Activated CD4-positive, alpha-beta memory T cell treated with anti-CD3 and anti-CD28 coated beads, Interleukin-2, amount 10 ng/mL, durations not matched to agents 7 days and 5 days (primary cell): ENCODE measurements around the gene OMP. TPM values are rescaled to one million over a fixed set of nuclear protein-coding genes. Genes with fewer than 3 reads are reported as not detected.

Experiments used
- CTCF ChIA-PET: fragments of 350-600 bp; sonication (Branson Sonifier 250); formaldehyde crosslinking; loops from one replicate; lab custom pipeline; 2021; ENCODE audit warnings: antibody characterized with exemption, inconsistent platforms; lab: Charles Lee
- POLR2A ChIA-PET: fragments of 350-600 bp; sonication (Branson Sonifier 250); formaldehyde crosslinking; loops from one replicate; lab custom pipeline; 2021; ENCODE audit warnings: antibody characterized with exemption; lab: Charles Lee
- DNase-seq: peaks from one replicate; pipeline ENCODE4 v3.0.0-alpha.2; 2020
- H3K27ac Mint-ChIP-seq: one replicate; pipeline ENCODE4 v1.8.0; 2021; ENCODE audit warnings: mild to moderate bottlenecking, mixed read lengths
- H3K27me3 Mint-ChIP-seq: one replicate; pipeline ENCODE4 v1.8.0; 2021; ENCODE audit warnings: mixed read lengths
- H3K36me3 Mint-ChIP-seq: one replicate; pipeline ENCODE4 v1.8.0; 2021; ENCODE audit warnings: low read depth, mixed read lengths
- H3K4me1 Mint-ChIP-seq: one replicate; pipeline ENCODE4 v1.8.0; 2021; ENCODE audit warnings: mixed read lengths
- H3K4me3 Mint-ChIP-seq: one replicate; pipeline ENCODE4 v1.8.0; 2021; ENCODE audit warnings: mild to moderate bottlenecking, mixed read lengths
- H3K9me3 Mint-ChIP-seq: one replicate; pipeline ENCODE4 v1.8.0; 2021; ENCODE audit warnings: mixed read lengths
- total RNA-seq, 2 experiments: library from RNA; stranded (reverse); gene quantifications; one replicate each; pipeline ENCODE4 v1.2.3, GENCODE V29; 2021

Gene OMP
- total RNA-seq, 2 experiments from 2014 or later: not detected

GRCh38 chr11:77103319-77103718 is 679 bp downstream of the OMP start:
- Mint-ChIP-seq H3K27ac (no peak overlapping the region), H3K9me3 (no peaks in the 10 kb centered on the region), H3K36me3 (no peaks in the 10 kb centered on the region), H3K4me1 (no peaks in the 10 kb centered on the region), H3K27me3 (no peaks in the 10 kb centered on the region), H3K4me3 (no peak overlapping the region)
- CTCF ChIA-PET: interaction anchor here (2.2 kb wide), 1 partner anchor 12 kb away, joined by 9 read pairs; no protein-coding TSS in a partner anchor
- POLR2A ChIA-PET: no interaction called here
- DNase-seq: no peak

GRCh38 chr11:77104727-77105126 is 2.1 kb downstream of the OMP start:
- no peak for DNase-seq
- no peaks in the 10 kb centered on the region for H3K36me3 Mint-ChIP-seq
- no peak overlapping the region for H3K27ac Mint-ChIP-seq
- H3K27me3 Mint-ChIP-seq: no peaks in the 10 kb centered on the region
- POLR2A ChIA-PET: no interaction called here
- no peaks in the 10 kb centered on the region for H3K4me1 Mint-ChIP-seq
- H3K9me3 Mint-ChIP-seq: no peaks in the 10 kb centered on the region
- H3K4me3 Mint-ChIP-seq: no peak overlapping the region
- CTCF ChIA-PET: interaction anchor here (0.8 to 2.2 kb wide), 3 partner anchors 10 to 57 kb away, joined by 3 to 9 read pairs (median 3); no protein-coding TSS in a partner anchor

- H3K27me3 Mint-ChIP-seq: no peaks in the 10 kb centered on the region
- H3K36me3 Mint-ChIP-seq: no peaks in the 10 kb centered on the region
- no peak overlapping the region for H3K27ac Mint-ChIP-seq
- no peaks in the 10 kb centered on the region for H3K9me3 Mint-ChIP-seq
- no peak for DNase-seq
- no peak overlapping the region for H3K4me3 Mint-ChIP-seq
- POLR2A ChIA-PET: no interaction called here
- no peaks in the 10 kb centered on the region for H3K4me1 Mint-ChIP-seq
- CTCF ChIA-PET: interaction anchor here (1.7 kb wide), 1 partner anchor 21 kb away, joined by 5 read pairs; no protein-coding TSS in a partner anchor
These were observed 3.7 kb downstream of the OMP start for GRCh38 chr11:77106321-77106720.

GRCh38 chr11:77106759-77107158 is 4.1 kb downstream of the OMP start:
- H3K9me3 Mint-ChIP-seq: no peaks in the 10 kb centered on the region
- ChIA-PET POLR2A (no interaction called here), CTCF (interaction anchor here (1.5 to 1.7 kb wide), 2 partner anchors 15 to 20 kb away, joined by 5 read pairs; no protein-coding TSS in a partner anchor)
- H3K4me3 Mint-ChIP-seq: no peak overlapping the region
- no peak for DNase-seq
- H3K4me1 Mint-ChIP-seq: no peaks in the 10 kb centered on the region
- H3K27ac Mint-ChIP-seq: no peak overlapping the region
- H3K36me3 Mint-ChIP-seq: no peaks in the 10 kb centered on the region
- no peaks in the 10 kb centered on the region for H3K27me3 Mint-ChIP-seq

- no peak for DNase-seq
- POLR2A ChIA-PET: no interaction called here
- H3K4me3 Mint-ChIP-seq: no peak overlapping the region
These were observed 5.3 kb downstream of the OMP start for GRCh38 chr11:77107950-77108349.

GRCh38 chr11:77108436-77108835 is 5.8 kb downstream of the OMP start:
- H3K27me3 Mint-ChIP-seq: no peaks in the 10 kb centered on the region
- CTCF ChIA-PET: no interaction called here
- H3K27ac Mint-ChIP-seq: no peak overlapping the region
- no peak overlapping the region for H3K4me3 Mint-ChIP-seq
- no peaks in the 10 kb centered on the region for H3K9me3 Mint-ChIP-seq
- POLR2A ChIA-PET: no interaction called here
- H3K4me1 Mint-ChIP-seq: no peaks in the 10 kb centered on the region
- no peaks in the 10 kb centered on the region for H3K36me3 Mint-ChIP-seq
- DNase-seq: no peak

More at GRCh38 chr11:77107950-77108349, 5.3 kb downstream of the OMP start:
- Mint-ChIP-seq H3K9me3 (no peaks in the 10 kb centered on the region), H3K27ac (no peak overlapping the region), H3K4me1 (no peaks in the 10 kb centered on the region), H3K27me3 (no peaks in the 10 kb centered on the region), H3K36me3 (no peaks in the 10 kb centered on the region)
- CTCF ChIA-PET: interaction anchor here (1.5 kb wide), 1 partner anchor 16 kb away, joined by 5 read pairs; no protein-coding TSS in a partner anchor

- Mint-ChIP-seq H3K27ac (no peak overlapping the region), H3K9me3 (no peaks in the 10 kb centered on the region), H3K4me3 (no peak overlapping the region), H3K27me3 (no peaks in the 10 kb centered on the region), H3K4me1 (no peaks in the 10 kb centered on the region), H3K36me3 (no peaks in the 10 kb centered on the region)
- CTCF ChIA-PET: interaction anchor here (1.3 kb wide), 1 partner anchor 18 kb away, joined by 4 read pairs; no protein-coding TSS in a partner anchor
- no peak for DNase-seq
- POLR2A ChIA-PET: no interaction called here
These were observed 6.8 kb downstream of the OMP start for GRCh38 chr11:77109236-77110019.

GRCh38 chr11:77110836-77111235 is 8.2 kb downstream of the OMP start:
- Mint-ChIP-seq H3K27ac (no peak overlapping the region), H3K4me3 (no peak overlapping the region), H3K4me1 (no peaks in the 10 kb centered on the region), H3K27me3 (no peaks in the 10 kb centered on the region), H3K9me3 (no peaks in the 10 kb centered on the region), H3K36me3 (no peaks in the 10 kb centered on the region)
- POLR2A ChIA-PET: no interaction called here
- DNase-seq: no peak
- CTCF ChIA-PET: interaction anchor here (0.6 to 1.4 kb wide), 3 partner anchors 10 to 311 kb away, joined by 4 read pairs; no protein-coding TSS in a partner anchor

GRCh38 chr11:77111277-77111676 is 8.6 kb downstream of the OMP start:
- Mint-ChIP-seq H3K36me3 (no peaks in the 10 kb centered on the region), H3K27me3 (no peaks in the 10 kb centered on the region), H3K4me1 (no peaks in the 10 kb centered on the region), H3K27ac (no peak overlapping the region), H3K4me3 (no peak overlapping the region), H3K9me3 (no peaks in the 10 kb centered on the region)
- ChIA-PET CTCF (interaction anchor here (0.6 to 1.4 kb wide), 2 partner anchors 10 to 311 kb away, joined by 4 read pairs; no protein-coding TSS in a partner anchor), POLR2A (no interaction called here)
- no peak for DNase-seq

- H3K4me3 Mint-ChIP-seq: no peak overlapping the region
- no peaks in the 10 kb centered on the region for H3K27me3 Mint-ChIP-seq
- POLR2A ChIA-PET: no interaction called here
- H3K27ac Mint-ChIP-seq: no peak overlapping the region
- no peak for DNase-seq
- CTCF ChIA-PET: no interaction called here
- H3K9me3 Mint-ChIP-seq: no peaks in the 10 kb centered on the region
- H3K36me3 Mint-ChIP-seq: no peaks in the 10 kb centered on the region
- H3K4me1 Mint-ChIP-seq: no peaks in the 10 kb centered on the region
These were observed 9.3 kb downstream of the OMP start for GRCh38 chr11:77111946-77112345.

GRCh38 chr11:77112641-77113381 is 10.2 kb downstream of the OMP start:
- CTCF ChIA-PET: interaction anchor here (1.9 kb wide), 1 partner anchor 65 kb away, joined by 8 read pairs; no protein-coding TSS in a partner anchor
- POLR2A ChIA-PET: no interaction called here
- no peaks in the 10 kb centered on the region for H3K4me1 Mint-ChIP-seq
- H3K36me3 Mint-ChIP-seq: no peaks in the 10 kb centered on the region
- H3K27ac Mint-ChIP-seq: no peak overlapping the region
- DNase-seq: no peak
- no peak overlapping the region for H3K4me3 Mint-ChIP-seq
- no peaks in the 10 kb centered on the region for H3K9me3 Mint-ChIP-seq
- H3K27me3 Mint-ChIP-seq: no peaks in the 10 kb centered on the region

- no peak for DNase-seq
These were observed 10.9 kb downstream of the OMP start for GRCh38 chr11:77113382-77114088.

More at GRCh38 chr11:77113382-77114088, 10.9 kb downstream of the OMP start:
- ChIA-PET CTCF (interaction anchor here (0.7 to 2.8 kb wide), 4 partner anchors 14 to 363 kb away, joined by 3 to 11 read pairs (median 8); no protein-coding TSS in a partner anchor), POLR2A (no interaction called here)
- Mint-ChIP-seq H3K27ac (no peak overlapping the region), H3K36me3 (no peaks in the 10 kb centered on the region), H3K9me3 (no peaks in the 10 kb centered on the region), H3K4me1 (no peaks in the 10 kb centered on the region), H3K4me3 (no peak overlapping the region), H3K27me3 (no peaks in the 10 kb centered on the region)
